ENCODE results near the gene SLC9A9.

The SLC9A9 gene

GRCh38 chr3:143650827-143651226 is 197.4 kb downstream of the SLC9A9 start:
- H3K4me3 ChIP-seq (ENCODE audit: low read depth, low read length): no peak overlapping the region
- no peak for TF ChIP-seq CTCF (IDR thresholded peaks at IDR 0.05; ENCODE audit: control insufficient read depth, extremely low read depth, insufficient read depth)
- DNase-seq (ENCODE audit: low read depth): no peak

GRCh38 chr3:143650120-143650519 is 198.1 kb downstream of the SLC9A9 start:
- TF ChIP-seq CTCF (IDR thresholded peaks at IDR 0.05; ENCODE audit: control insufficient read depth, extremely low read depth, insufficient read depth): no peak
- no peak overlapping the region for H3K4me3 ChIP-seq (ENCODE audit: low read depth, low read length)
- no peak for DNase-seq (ENCODE audit: low read depth)

- H3K4me3 ChIP-seq (ENCODE audit: low read depth, low read length): no peak overlapping the region
- DNase-seq (ENCODE audit: low read depth): no peak
- peak; percentile 46 for TF ChIP-seq CTCF (IDR thresholded peaks at IDR 0.05; ENCODE audit: control insufficient read depth, extremely low read depth, insufficient read depth)
Observed at GRCh38 chr3:143648708-143649107, 199.6 kb downstream of the SLC9A9 start.

GRCh38 chr3:143648218-143648617 is 200.1 kb downstream of the SLC9A9 start:
- H3K4me3 ChIP-seq (ENCODE audit: low read depth, low read length): no peak overlapping the region
- DNase-seq (ENCODE audit: low read depth): no peak
- no peak for TF ChIP-seq CTCF (IDR thresholded peaks at IDR 0.05; ENCODE audit: control insufficient read depth, extremely low read depth, insufficient read depth)

- H3K4me3 ChIP-seq (ENCODE audit: low read depth, low read length): no peak overlapping the region
- TF ChIP-seq CTCF (IDR thresholded peaks at IDR 0.05; ENCODE audit: control insufficient read depth, extremely low read depth, insufficient read depth): peak; percentile 83
- peak; percentile 71 for DNase-seq (ENCODE audit: low read depth)
Observed at GRCh38 chr3:143644370-143645089, 203.7 kb downstream of the SLC9A9 start.

- peak; percentile 3 for DNase-seq (ENCODE audit: low read depth)
- TF ChIP-seq CTCF (IDR thresholded peaks at IDR 0.05; ENCODE audit: control insufficient read depth, extremely low read depth, insufficient read depth): no peak
- no peak overlapping the region for H3K4me3 ChIP-seq (ENCODE audit: low read depth, low read length)
Observed at GRCh38 chr3:143643905-143644304, 204.4 kb downstream of the SLC9A9 start.

- no peak for TF ChIP-seq CTCF (IDR thresholded peaks at IDR 0.05; ENCODE audit: control insufficient read depth, extremely low read depth, insufficient read depth)
- DNase-seq (ENCODE audit: low read depth): no peak
Observed at GRCh38 chr3:143640774-143641173, 207.5 kb downstream of the SLC9A9 start.

More at GRCh38 chr3:143640774-143641173, 207.5 kb downstream of the SLC9A9 start:
- no peak overlapping the region for H3K4me3 ChIP-seq (ENCODE audit: low read depth, low read length)
